GM12878 (cell line): Measurements from ENCODE around the gene MPP7. TPM values are rescaled to one million over a fixed set of nuclear protein-coding genes. Genes with fewer than 3 reads are reported as not detected.
A peak's percentile ranks its signal among the peaks of the same experiment; 100 is the strongest.

ENCODE experiments used
- BRCA1 ChIP-seq: IDR thresholded peaks from 2 replicates; pipeline ENCODE4 v1.6.1; 2011; ENCODE audit warnings: low read depth, low read length, improper control_type of control experiment
- CBX3 ChIP-seq: fragments of 200-600 bp; sonication (generic); IDR thresholded peaks from 2 replicates; pipeline ENCODE4 v1.6.1; 2016; ENCODE audit warnings: low read depth, borderline replicate concordance
- CEBPZ ChIP-seq: fragments of 150-350 bp; IDR thresholded peaks from 2 replicates; pipeline ENCODE4 v1.6.1; 2016; ENCODE audit warnings: low read depth, low read length
- CTCF ChIP-seq, 3 experiments: IDR thresholded peaks in 2 of 3; conservative IDR thresholded peaks in 1 of 3; 2 replicates each; pipeline ENCODE4 v1.5.1; 2011; ENCODE audit warnings: low read depth in 3 of 3, low read length in 3 of 3, mild to moderate bottlenecking in 3 of 3, control low read depth in 2 of 3, moderate library complexity in 2 of 3, inconsistent platforms in 1 of 3, mixed read lengths in 1 of 3; ENCODE audit not compliant: control insufficient read depth in 2 of 3, insufficient read depth in 1 of 3; ENCODE audit errors: extremely low read depth in 1 of 3
- HSF1 ChIP-seq: fragments of 150-350 bp; IDR thresholded peaks from 2 replicates; pipeline ENCODE4 v1.6.1; 2014; ENCODE audit warnings: mild to moderate bottlenecking, low read depth, low read length
- JUNB ChIP-seq: IDR thresholded peaks from 2 replicates; pipeline ENCODE4 v1.6.1; 2016; ENCODE audit warnings: antibody characterized with exemption, mild to moderate bottlenecking
- JUND ChIP-seq: IDR thresholded peaks from 2 replicates; pipeline ENCODE4 v1.6.1; 2012; ENCODE audit warnings: low read depth, mild to moderate bottlenecking, low read length, improper control_type of control experiment, moderate library complexity
- NR2C1 ChIP-seq: fragments of 450-650 bp; IDR thresholded peaks from 2 replicates; pipeline ENCODE4 v1.6.1; 2017; ENCODE audit warnings: antibody characterized with exemption, mild to moderate bottlenecking, moderate library complexity
- RAD21 ChIP-seq: IDR thresholded peaks from 2 replicates; pipeline ENCODE4 v1.6.1; 2011; ENCODE audit warnings: mild to moderate bottlenecking, low read depth, low read length, moderate library complexity; ENCODE audit not compliant: insufficient read depth
- RBBP5 ChIP-seq: fragments of 200-600 bp; sonication (generic); conservative IDR thresholded peaks from 2 replicates; pipeline ENCODE4 v1.6.1; 2016
- RFX5 ChIP-seq: IDR thresholded peaks from 2 replicates; pipeline ENCODE4 v1.6.1; 2011; ENCODE audit warnings: low read depth, low read length, improper control_type of control experiment
- SPI1 ChIP-seq: IDR thresholded peaks from 2 replicates; pipeline ENCODE4 v1.6.1; 2011; ENCODE audit warnings: low read depth, mild to moderate bottlenecking, low read length, moderate library complexity, borderline replicate concordance; ENCODE audit not compliant: insufficient read depth
- STAT3 ChIP-seq: IDR thresholded peaks from 2 replicates; pipeline ENCODE4 v1.6.1; 2011; ENCODE audit warnings: low read depth, low read length, improper control_type of control experiment
- TARDBP ChIP-seq: IDR thresholded peaks from 2 replicates; pipeline ENCODE4 v1.6.1; 2016; ENCODE audit warnings: borderline replicate concordance
- TCF12 ChIP-seq: IDR thresholded peaks from 2 replicates; pipeline ENCODE4 v1.6.1; 2011; ENCODE audit warnings: low read depth, mild to moderate bottlenecking, low read length
- TCF3 ChIP-seq: IDR thresholded peaks from 2 replicates; pipeline ENCODE4 v1.6.1; 2012; ENCODE audit warnings: low read depth, mild to moderate bottlenecking, low read length, borderline replicate concordance; ENCODE audit not compliant: insufficient read depth
- ZNF217 ChIP-seq: fragments of 450-650 bp; IDR thresholded peaks from 2 replicates; pipeline ENCODE4 v1.6.1; 2017; ENCODE audit warnings: antibody characterized with exemption, mild to moderate bottlenecking
- polyA plus RNA-seq, 11 experiments: library from polyadenylated mRNA; depleted of rRNA in 4 of 11; unstranded in 6 of 11; stranded (reverse) in 5 of 11; fragments of >200 nt; fragmentation: Nextera tagmentation in 4 of 11; fragmentation: Illumina TruSeq in 1 of 11; extraction: Ambion mirVana in 4 of 11; extraction: Trizol in 1 of 11; gene quantifications; 1 replicate in 1 of 11; 2 replicates in 10 of 11; pipeline versions ENCODE4 v1.2.1 to v1.2.3, GENCODE V29; 2011 to 2016; ENCODE audit warnings: inconsistent platforms in 2 of 11, missing spikeins in 2 of 11, low read depth in 1 of 11
- total RNA-seq, 4 experiments: library from RNA; depleted of rRNA in 3 of 4; stranded (reverse); fragments of >200 nt in 3 of 4; fragmentation: Illumina TruSeq in 1 of 4; extraction: Trizol in 1 of 4; gene quantifications; 2 replicates each; pipeline versions ENCODE4 v1.2.1 to v1.2.3, GENCODE V29; 2013 to 2021
- TF ChIP-seq, protein P1 (sequence below): fragments of 450-650 bp; IDR thresholded peaks from 2 replicates; pipeline ENCODE4 v1.6.1; 2017; ENCODE audit warnings: mild to moderate bottlenecking, low read depth, inconsistent platforms; ENCODE audit not compliant: poor library complexity, severe bottlenecking
- TF ChIP-seq, protein P2 (sequence below): IDR thresholded peaks from 2 replicates; pipeline ENCODE4 v1.6.1; 2012; ENCODE audit warnings: low read depth, low read length, improper control_type of control experiment

The MPP7 gene
- total and polyA plus RNA-seq, 10 of the 15 experiments (the other 5 are each of a cell fraction or from before 2014, with no cell fraction given): 0.01 to 0.15 (median 0.05) TPM; not detected in 2

- 0 out of 2 replicates have a peak, but pooled peaks have one; percentile 20 for TF ChIP-seq RAD21
- peak; percentile 87 for TF ChIP-seq RFX5
- TF ChIP-seq SPI1: no peak
- TF ChIP-seq CTCF (IDR thresholded peaks at IDR 0.05 in 2 of 3, conservative IDR thresholded peaks at IDR 0.05 in 1 of 3; ENCODE audit: control insufficient read depth in 2 of 3, extremely low read depth in 1 of 3, insufficient read depth in 1 of 3, low read depth in 3 of 3, low read length in 3 of 3): peak in 2 of 3 experiments; percentile 22 to 38; a peak in 3 of 6 replicates
- TF ChIP-seq JUND: no peak
- TF ChIP-seq TCF12: no peak
- no peak for TF ChIP-seq BRCA1
- peak; percentile 57; the same call in 1 of the 2 replicates for TF ChIP-seq ZNF217
- no peak for TF ChIP-seq STAT3
- TF ChIP-seq, protein P1, sequence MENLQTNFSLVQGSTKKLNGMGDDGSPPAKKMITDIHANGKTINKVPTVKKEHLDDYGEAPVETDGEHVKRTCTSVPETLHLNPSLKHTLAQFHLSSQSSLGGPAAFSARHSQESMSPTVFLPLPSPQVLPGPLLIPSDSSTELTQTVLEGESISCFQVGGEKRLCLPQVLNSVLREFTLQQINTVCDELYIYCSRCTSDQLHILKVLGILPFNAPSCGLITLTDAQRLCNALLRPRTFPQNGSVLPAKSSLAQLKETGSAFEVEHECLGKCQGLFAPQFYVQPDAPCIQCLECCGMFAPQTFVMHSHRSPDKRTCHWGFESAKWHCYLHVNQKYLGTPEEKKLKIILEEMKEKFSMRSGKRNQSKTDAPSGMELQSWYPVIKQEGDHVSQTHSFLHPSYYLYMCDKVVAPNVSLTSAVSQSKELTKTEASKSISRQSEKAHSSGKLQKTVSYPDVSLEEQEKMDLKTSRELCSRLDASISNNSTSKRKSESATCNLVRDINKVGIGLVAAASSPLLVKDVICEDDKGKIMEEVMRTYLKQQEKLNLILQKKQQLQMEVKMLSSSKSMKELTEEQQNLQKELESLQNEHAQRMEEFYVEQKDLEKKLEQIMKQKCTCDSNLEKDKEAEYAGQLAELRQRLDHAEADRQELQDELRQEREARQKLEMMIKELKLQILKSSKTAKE: peak; percentile 24
- no peak for TF ChIP-seq HSF1
- no peak for TF ChIP-seq JUNB
- no peak for TF ChIP-seq CEBPZ
- no peak for TF ChIP-seq RBBP5
- no peak for TF ChIP-seq TARDBP
- TF ChIP-seq CBX3: no peak
- TF ChIP-seq, protein P2, sequence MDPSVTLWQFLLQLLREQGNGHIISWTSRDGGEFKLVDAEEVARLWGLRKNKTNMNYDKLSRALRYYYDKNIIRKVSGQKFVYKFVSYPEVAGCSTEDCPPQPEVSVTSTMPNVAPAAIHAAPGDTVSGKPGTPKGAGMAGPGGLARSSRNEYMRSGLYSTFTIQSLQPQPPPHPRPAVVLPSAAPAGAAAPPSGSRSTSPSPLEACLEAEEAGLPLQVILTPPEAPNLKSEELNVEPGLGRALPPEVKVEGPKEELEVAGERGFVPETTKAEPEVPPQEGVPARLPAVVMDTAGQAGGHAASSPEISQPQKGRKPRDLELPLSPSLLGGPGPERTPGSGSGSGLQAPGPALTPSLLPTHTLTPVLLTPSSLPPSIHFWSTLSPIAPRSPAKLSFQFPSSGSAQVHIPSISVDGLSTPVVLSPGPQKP: no peak
- no peak; the same call in 1 of the 2 replicates for TF ChIP-seq NR2C1
- TF ChIP-seq TCF3: no peak
Measured at GRCh38 chr10:28302638-28303488, at the start of gene MPP7 (continued).
